Neural progenitor cell (in vitro differentiated cells): ENCODE results near the gene CCT8.

Experiments
- EZH2 ChIP-seq: fragments of 200-600 bp; sonication (generic); IDR thresholded peaks from 2 replicates; pipeline ENCODE4 v1.6.1; 2017; ENCODE audit warnings: antibody characterized with exemption, mild to moderate bottlenecking, moderate library complexity
- EZH2phosphoT487 ChIP-seq: fragments of 200-600 bp; sonication (generic); IDR thresholded peaks from 2 replicates; pipeline ENCODE4 v1.6.1; 2017; ENCODE audit warnings: antibody characterized with exemption
- TF ChIP-seq, protein P1 (sequence below): fragments of 200-600 bp; sonication (generic); IDR thresholded peaks from 2 replicates; pipeline ENCODE4 v1.5.1; 2017; ENCODE audit warnings: antibody characterized with exemption, mild to moderate bottlenecking

DNA sequence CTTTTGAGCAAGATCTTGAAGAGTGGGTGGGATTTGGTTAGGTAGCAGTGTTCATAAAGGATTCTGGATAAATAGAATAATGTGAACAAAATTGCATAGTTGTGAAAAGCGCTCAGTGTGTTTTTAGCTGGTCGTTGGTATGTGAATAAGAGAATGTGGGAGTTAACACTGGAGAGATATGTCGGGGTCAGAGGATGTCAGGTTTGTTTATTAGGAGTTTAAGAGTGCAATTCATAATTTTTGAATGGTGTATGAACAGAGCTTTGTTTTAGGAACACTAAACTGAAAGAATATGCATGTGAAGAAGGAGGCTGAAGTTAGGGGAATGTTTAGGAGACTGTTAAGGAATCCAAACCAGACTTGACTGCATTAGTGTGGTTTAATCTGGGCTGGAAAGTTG is 39.6 kb downstream of the CCT8 start:
- TF ChIP-seq, protein P1, sequence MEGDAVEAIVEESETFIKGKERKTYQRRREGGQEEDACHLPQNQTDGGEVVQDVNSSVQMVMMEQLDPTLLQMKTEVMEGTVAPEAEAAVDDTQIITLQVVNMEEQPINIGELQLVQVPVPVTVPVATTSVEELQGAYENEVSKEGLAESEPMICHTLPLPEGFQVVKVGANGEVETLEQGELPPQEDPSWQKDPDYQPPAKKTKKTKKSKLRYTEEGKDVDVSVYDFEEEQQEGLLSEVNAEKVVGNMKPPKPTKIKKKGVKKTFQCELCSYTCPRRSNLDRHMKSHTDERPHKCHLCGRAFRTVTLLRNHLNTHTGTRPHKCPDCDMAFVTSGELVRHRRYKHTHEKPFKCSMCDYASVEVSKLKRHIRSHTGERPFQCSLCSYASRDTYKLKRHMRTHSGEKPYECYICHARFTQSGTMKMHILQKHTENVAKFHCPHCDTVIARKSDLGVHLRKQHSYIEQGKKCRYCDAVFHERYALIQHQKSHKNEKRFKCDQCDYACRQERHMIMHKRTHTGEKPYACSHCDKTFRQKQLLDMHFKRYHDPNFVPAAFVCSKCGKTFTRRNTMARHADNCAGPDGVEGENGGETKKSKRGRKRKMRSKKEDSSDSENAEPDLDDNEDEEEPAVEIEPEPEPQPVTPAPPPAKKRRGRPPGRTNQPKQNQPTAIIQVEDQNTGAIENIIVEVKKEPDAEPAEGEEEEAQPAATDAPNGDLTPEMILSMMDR = no peak
- TF ChIP-seq EZH2phosphoT487 (no peak), EZH2 (no peak)
